Activated T-cell treated with anti-CD3 and anti-CD28 coated beads, Interleukin-2, amount 50 U/mL, for 72 hours (primary cell): Measurements from ENCODE around the gene TMEM178B. TPM values are rescaled to one million over a fixed set of nuclear protein-coding genes. Genes with fewer than 3 reads are reported as not detected.
"Not testable (repeated sequence)": the region's sequence is repeated elsewhere in the genome, so short reads cannot be mapped to it uniquely, and the experiment has no call there.

Source experiments
- ATAC-seq, 2 donors: fragments of 150-1000 bp; cut with Tn5 transposase; replicated peaks in 1 of 2; 2 replicates each; pipeline ENCODE4 v1.10.0; 2021; ENCODE audit warnings: moderate library complexity in 2 of 2, mild to moderate bottlenecking in 1 of 2
- DNase-seq, 2 donors: peaks; one replicate each; pipeline ENCODE4 v3.0.0; 2021 to 2022; ENCODE audit warnings: mixed read lengths in 1 of 2
- H3K27ac Mint-ChIP-seq: one replicate; pipeline ENCODE4 v1.8.0; 2022; ENCODE audit warnings: mild to moderate bottlenecking, moderate library complexity, mixed read lengths
- H3K27me3 Mint-ChIP-seq: one replicate; pipeline ENCODE4 v1.8.0; 2022; ENCODE audit warnings: low read depth, mixed read lengths
- H3K36me3 Mint-ChIP-seq, 2 donors: one replicate each; pipeline ENCODE4 v1.8.0; 2022; ENCODE audit warnings: mixed read lengths in 2 of 2, mild to moderate bottlenecking in 1 of 2; ENCODE audit not compliant: insufficient read depth in 2 of 2
- H3K4me1 Mint-ChIP-seq: one replicate; pipeline ENCODE4 v1.8.0; 2022; ENCODE audit warnings: low read depth, mixed read lengths
- H3K4me3 Mint-ChIP-seq, 2 donors: one replicate each; pipeline ENCODE4 v1.8.0; 2022; ENCODE audit warnings: mild to moderate bottlenecking in 2 of 2, mixed read lengths in 2 of 2, moderate library complexity in 2 of 2
- H3K9me3 Mint-ChIP-seq, 2 donors: one replicate each; pipeline ENCODE4 v1.8.0; 2022; ENCODE audit warnings: mixed read lengths in 2 of 2
- total RNA-seq, 2 donors: library from RNA; stranded (reverse); gene quantifications; one replicate each; pipeline ENCODE4 v1.2.3, GENCODE V29; 2022

TMEM178B gene
- total RNA-seq, 2 donors from 2014 or later, result 1.0 to 1.4 TPM

DNA sequence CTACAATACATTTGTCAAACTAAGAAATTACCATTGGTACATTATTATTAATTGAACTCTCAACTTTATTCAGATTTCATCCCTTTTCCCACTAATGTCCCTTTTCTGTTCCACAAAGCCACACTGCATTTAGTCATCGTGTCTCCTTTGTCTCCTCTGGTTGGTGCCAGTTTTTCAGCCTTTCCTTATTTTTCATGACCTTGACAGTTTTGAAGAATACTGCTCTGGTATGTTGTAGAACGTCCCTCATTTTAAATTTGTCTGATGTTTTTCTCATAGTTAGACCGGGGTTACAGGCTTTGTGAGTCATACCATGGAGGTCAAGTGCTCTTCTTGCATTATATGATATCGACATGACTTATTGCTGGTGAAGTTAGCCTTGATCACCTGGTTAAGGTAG, 304.0 kb downstream of the TMEM178B start:
- Mint-ChIP-seq H3K36me3 (no peaks in the 10 kb centered on the region), H3K27ac (no peak overlapping the region), H3K9me3 (no peaks in the 10 kb centered on the region), H3K4me3 (no peak overlapping the region), H3K4me1 (no peaks in the 10 kb centered on the region), H3K27me3 (peaks cover 10% of the 10 kb centered on the region)
- DNase-seq, result no peak
- ATAC-seq, result no peak

DNA sequence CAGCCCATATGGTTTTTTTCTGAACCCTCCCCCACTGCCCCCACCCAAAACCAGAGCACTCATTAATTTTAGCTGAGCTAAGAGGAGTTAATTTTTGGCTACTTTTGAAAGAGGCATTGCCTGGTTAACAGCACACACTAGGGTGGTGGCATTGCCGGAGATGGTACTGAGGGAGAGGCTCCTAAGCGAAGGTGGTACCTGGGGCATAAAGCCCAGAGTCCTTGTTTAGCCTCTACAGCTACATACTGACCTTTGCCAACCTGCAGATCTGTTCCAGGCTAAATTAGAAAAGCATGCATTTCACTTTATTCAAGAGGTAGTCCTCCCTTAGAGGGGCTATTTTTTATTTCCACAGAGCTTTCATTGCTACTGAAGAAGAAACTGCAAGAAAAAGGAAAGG, 304.5 kb downstream of the TMEM178B start:
- Mint-ChIP-seq H3K27me3 (peaks cover 10% of the 10 kb centered on the region), H3K4me3 (no peak overlapping the region), H3K27ac (no peak overlapping the region), H3K4me1 (no peaks in the 10 kb centered on the region), H3K9me3 (no peaks in the 10 kb centered on the region), H3K36me3 (no peaks in the 10 kb centered on the region)
- no peak for ATAC-seq
- DNase-seq, result no peak

DNA sequence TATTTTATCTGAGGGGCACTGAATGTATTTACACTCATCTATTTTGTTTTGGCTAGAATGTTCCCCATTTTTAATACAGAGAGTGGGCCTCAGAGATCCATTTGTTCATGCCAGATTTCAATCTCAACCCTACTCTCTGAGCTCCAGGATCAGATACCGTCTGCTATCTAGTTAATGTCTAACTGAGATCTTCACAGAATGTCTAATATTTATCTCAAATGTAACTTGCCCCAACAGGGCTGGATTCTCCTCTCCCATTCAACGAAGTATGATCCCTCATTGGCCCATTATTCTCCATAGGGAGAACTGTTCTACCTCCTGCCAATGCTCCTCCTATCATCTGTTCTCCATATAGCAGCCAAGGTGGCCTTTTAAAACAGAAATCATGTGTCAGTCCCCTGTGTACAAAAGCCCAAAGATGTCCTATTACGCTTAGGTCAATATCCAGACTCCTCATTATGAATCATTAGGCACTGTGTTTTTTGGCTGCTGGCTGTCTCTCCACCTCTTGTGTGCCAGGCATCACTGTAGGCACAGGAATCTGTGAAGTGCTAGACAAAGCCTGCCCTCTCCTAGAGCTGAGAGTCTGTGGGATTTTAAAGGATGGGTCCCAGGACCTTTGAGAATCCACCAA, 308.0 kb downstream of the TMEM178B start:
- no peak for DNase-seq
- ATAC-seq, result no peak
- Mint-ChIP-seq H3K36me3 (no peaks in the 10 kb centered on the region), H3K27me3 (peaks cover 15% of the 10 kb centered on the region), H3K27ac (no peak overlapping the region), H3K4me3 (no peak overlapping the region), H3K9me3 (peaks cover 0 to 2% of the 10 kb centered on the region in 2 donors), H3K4me1 (no peaks in the 10 kb centered on the region)

DNA sequence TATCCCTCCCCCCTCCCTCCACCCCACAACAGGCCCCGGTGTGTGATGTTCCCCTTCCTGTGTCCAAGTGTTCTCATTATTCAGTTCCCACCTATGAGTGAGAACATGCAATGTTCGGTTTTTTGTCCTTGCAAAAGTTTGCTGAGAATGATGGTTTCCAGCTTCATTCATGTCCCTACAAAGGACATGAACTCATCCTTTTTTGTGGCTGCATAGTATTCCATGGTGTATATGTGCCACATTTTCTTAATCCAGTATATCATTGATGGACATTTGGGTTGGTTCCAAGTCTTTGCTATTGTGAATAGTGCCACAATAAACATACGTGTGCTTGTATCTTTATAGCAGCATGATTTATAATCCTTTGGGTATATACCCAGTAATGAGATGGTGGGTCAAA, 309.5 kb downstream of the TMEM178B start:
- not testable (repeated sequence) for ATAC-seq, H3K4me1 Mint-ChIP-seq, DNase-seq, H3K9me3 Mint-ChIP-seq, H3K27ac Mint-ChIP-seq, H3K4me3 Mint-ChIP-seq, H3K36me3 Mint-ChIP-seq
- peaks cover 29% of the 10 kb centered on the region for H3K27me3 Mint-ChIP-seq

DNA sequence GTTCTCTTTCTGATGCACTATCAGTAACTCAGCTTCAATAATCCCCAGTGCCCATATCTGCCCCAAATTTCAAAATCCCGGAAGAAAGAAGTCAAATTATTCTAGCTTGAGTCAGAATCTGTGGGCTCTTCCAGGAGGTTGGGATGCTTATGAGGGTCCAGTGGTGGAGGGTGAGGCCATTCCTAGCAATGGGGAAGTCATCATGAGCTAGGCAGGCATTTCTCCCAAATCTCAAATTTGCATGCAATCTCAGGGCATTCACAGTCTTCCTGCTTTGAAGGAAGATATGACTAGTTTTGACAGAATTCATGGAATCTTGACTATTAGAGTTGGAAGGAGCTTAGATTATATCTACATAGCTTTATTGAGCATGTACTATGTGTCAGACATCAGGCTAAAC, 313.0 kb downstream of the TMEM178B start:
- ATAC-seq (no peak), DNase-seq (no peak)
- Mint-ChIP-seq H3K27me3 (peaks cover 31% of the 10 kb centered on the region), H3K4me1 (no peaks in the 10 kb centered on the region), H3K9me3 (peaks cover 0 to 2% of the 10 kb centered on the region in 2 donors), H3K4me3 (no peak overlapping the region), H3K36me3 (no peaks in the 10 kb centered on the region), H3K27ac (no peak overlapping the region)

DNA sequence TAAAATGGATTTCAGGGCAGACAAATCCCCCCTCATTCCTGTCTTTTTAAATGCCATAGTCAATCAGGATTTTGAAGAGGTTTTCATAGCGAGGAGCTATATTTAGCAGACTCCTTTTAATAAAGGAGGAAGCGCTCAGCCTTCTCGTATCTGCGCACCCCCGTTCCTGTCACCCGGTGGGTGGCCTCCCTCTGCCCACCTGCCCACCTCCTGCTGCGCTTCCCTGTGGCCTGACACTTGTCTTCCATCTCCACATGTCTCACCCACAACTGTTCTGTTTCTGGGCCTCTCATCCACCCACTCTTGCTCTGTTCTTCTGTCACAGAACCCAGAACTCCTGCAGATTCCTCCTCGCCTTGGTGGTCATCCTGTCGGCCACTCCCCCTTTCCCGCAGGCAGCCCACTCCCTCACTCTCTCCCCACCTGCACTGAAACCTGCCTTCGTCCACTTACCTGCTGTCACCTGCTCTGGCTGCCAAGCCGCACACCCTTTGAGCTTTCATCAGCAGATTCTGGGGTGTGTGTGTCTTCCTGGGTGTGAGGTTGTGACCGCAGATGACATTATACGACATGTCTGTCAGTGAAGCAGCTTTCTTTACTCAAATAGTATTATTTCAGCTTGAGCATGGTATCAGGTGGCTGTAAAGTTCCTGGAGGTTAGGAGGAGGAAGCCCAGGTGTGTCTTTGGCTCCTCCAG, 313.8 kb downstream of the TMEM178B start:
- no peak overlapping the region for H3K27ac Mint-ChIP-seq
- no peak for DNase-seq
- peaks cover 31% of the 10 kb centered on the region for H3K27me3 Mint-ChIP-seq
- H3K4me1 Mint-ChIP-seq, result no peaks in the 10 kb centered on the region
- peaks cover 0 to 2% of the 10 kb centered on the region in 2 donors for H3K36me3 Mint-ChIP-seq
- ATAC-seq, result no peak
- peaks cover 0 to 2% of the 10 kb centered on the region in 2 donors for H3K9me3 Mint-ChIP-seq
- H3K4me3 Mint-ChIP-seq, result no peak overlapping the region

DNA sequence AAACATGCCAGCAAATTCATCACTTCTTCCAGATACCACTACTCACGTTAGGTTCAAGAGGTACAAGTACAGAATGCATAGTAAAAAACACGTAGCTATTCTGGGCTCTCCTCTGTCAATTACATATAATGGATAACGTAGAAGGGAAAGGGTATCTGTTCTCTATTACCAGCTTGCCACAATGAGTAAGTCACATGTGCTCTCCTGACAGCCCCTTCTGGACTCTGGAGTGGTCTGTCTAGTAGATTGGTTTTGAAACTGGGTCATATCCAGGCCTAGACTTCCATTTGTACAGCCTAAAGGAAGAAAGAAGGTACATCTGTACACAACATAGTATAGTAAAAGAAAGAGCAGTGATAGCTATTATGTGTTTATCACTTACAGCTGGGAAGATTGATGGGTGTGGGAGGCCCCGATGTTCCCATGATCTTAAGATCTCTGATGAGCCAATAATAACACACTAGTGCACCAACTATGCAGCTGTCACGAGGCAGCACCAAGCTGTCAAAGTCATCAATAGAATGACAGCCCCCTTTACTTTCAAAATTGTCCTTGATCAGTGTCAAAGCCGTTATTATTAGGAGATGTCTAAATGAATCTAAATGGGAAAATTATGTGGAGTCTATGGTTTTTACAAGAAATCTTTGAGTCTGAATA, 315.4 kb downstream of the TMEM178B start:
- Mint-ChIP-seq H3K4me3 (no peak overlapping the region), H3K27me3 (peaks cover 31% of the 10 kb centered on the region), H3K27ac (no peak overlapping the region)

DNA sequence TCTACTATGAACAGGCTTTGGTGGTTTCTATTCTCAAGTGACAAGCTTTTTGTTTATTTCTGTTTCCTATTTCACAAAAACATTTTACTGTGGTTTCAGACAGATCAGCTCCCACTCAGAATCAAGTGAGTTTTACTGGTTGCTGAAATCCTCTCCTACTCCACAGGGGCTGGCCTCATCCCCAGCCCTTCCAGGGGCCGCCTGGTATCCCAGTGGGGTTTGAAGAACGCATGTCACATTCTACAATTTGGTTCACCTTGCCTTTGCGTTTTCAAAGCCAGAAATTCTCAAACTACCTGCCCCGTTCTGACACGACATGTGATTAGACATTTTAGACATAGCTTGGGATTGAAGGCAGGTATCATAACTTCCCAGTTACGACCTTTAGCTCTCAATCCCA, 316.5 kb downstream of the TMEM178B start:
- peaks cover 0 to 2% of the 10 kb centered on the region in 2 donors for H3K36me3 Mint-ChIP-seq
- H3K27ac Mint-ChIP-seq, result no peak overlapping the region
- ATAC-seq, result no peak
- peaks cover 0 to 2% of the 10 kb centered on the region in 2 donors for H3K9me3 Mint-ChIP-seq
- H3K4me3 Mint-ChIP-seq, result no peak overlapping the region
- peaks cover 31% of the 10 kb centered on the region for H3K27me3 Mint-ChIP-seq
- no peaks in the 10 kb centered on the region for H3K4me1 Mint-ChIP-seq
- DNase-seq, result no peak

More for the DNA sequence above, 315.4 kb downstream of the TMEM178B start:
- H3K4me1 Mint-ChIP-seq, result no peaks in the 10 kb centered on the region
- H3K9me3 Mint-ChIP-seq, result peaks cover 2% of the 10 kb centered on the region in 2 donors
- H3K36me3 Mint-ChIP-seq, result peaks cover 0 to 2% of the 10 kb centered on the region in 2 donors
- no peak for DNase-seq
- no peak for ATAC-seq

DNA sequence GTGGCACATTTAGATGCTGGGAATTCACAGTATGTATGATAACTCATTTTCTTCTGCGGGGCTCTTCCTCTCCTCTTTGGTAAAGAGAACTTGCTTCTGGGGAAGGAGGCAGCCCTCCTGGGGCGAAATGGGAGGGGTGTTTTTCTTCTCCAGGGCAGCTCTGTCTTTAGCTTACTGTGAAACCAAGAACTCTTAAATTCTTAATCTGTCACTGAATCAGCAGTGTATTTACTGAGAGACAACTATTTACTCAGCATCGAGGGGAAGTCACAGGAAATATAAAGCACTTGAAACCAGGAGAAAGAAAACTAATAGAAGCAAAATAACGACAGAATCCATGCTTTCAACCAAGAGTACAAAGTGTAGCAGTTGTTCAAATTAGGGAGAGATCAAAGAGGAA, 319.2 kb downstream of the TMEM178B start:
- H3K4me3 Mint-ChIP-seq, result no peak overlapping the region
- H3K27ac Mint-ChIP-seq, result no peak overlapping the region
- no peaks in the 10 kb centered on the region for H3K4me1 Mint-ChIP-seq
- peaks cover 0 to 2% of the 10 kb centered on the region in 2 donors for H3K36me3 Mint-ChIP-seq
- DNase-seq (no peak), ATAC-seq (no peak)
- peaks cover 5% of the 10 kb centered on the region for H3K27me3 Mint-ChIP-seq
- peaks cover 0 to 2% of the 10 kb centered on the region in 2 donors for H3K9me3 Mint-ChIP-seq

DNA sequence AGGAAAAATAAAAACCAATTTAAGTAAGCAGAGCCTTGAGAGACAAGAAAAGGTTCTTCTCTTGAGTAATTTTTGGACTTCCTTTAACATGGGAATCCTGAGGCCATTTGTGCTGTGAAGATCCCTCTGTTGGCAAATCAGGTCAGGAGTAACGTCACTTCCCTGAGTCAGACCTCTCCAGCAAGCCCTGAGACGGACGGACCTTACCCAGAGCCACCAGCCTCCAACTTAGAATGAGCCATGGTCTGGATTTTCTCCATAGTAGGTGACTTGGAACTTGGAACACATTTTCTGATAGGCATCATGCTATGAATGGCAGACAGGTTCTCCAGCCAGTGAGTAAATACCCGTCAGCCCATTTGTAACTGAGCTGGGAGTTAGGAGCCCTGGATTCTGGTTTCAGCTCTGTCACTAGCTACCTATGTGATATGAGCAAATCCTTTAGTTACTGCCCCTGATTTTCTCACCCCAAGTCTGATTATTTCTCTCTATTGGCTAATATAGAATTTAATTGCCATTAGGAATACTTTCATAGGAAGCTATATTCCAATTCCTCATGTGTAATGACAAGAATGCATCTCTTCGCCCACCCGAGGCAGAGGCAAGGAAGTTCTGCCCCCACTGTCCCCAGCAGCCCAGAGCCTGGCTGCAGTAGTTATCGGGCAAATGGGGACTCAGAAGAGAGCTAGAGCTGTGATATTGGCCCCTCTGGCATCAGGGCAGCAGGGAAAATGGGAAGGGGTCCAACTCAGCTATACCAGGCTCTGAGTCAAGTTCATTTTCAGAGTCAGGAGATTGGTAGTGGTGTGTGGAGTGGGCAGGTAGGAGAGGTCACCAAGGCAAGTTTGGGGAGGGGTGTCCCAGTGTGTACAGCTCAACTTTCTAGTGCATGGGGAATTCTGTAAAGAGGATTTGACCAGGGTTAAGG, 323.6 kb downstream of the TMEM178B start:
- H3K27ac Mint-ChIP-seq, result no peak overlapping the region
- no peaks in the 10 kb centered on the region for H3K36me3 Mint-ChIP-seq
- peaks cover 0 to 2% of the 10 kb centered on the region in 2 donors for H3K9me3 Mint-ChIP-seq
- DNase-seq (no peak), ATAC-seq (no peak)
- H3K27me3 Mint-ChIP-seq, result peaks cover 9% of the 10 kb centered on the region
- no peak overlapping the region for H3K4me3 Mint-ChIP-seq
- H3K4me1 Mint-ChIP-seq, result no peaks in the 10 kb centered on the region

DNA sequence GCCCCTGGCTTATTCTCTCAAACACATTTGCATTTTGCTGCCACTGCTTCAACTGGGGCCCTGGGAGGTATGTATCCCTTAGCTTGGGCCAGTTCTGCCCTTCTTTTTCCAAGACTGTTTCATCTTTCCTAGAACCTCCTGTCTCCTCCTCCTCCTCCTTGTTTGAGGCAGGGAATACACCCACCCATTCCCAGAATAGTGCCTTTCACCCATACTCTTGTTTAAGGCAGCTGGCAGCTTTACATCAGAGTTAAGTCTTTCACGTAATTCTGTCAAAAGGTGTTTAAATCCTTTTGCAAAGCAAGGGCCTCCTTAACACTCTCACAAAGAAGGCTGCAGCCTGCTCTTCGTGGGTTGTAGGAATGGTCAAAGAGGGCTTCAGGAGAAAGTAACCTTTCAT, 326.5 kb downstream of the TMEM178B start:
- no peak for ATAC-seq
- no peak overlapping the region for H3K4me3 Mint-ChIP-seq

DNA sequence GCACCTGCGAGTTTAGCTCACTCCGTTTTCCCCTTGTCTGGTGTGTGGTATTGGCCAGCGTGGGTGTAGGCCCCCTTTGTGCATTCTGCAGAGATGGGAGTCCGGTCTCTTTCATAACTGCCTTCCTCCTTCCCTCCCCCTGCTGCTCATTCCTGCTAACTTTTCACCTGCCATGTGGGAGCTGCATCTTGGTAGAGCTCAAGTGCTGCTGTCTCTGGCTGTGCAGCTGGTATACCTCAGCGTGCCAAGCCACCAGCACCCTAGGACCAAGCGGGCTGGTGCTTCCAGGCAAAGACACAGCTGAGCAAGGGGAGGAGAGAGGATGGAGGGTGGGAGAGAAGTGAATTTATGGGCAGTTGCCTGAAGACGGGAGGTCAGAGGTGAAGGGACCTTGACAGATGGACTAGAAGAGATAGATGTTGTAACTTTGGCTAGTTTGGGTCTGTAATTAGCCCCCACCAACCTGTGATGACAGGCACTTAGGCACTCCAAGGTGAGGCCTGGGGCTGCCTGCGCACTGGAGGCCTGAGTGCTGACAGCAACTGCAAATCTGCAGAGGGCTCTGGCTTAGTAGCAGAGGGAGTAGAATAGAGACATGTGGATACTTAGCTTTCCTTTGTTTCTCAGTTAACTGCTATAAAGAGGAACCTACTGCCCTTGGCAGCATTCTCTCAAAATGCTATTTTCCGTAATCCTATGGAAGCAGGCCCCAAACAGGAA, 328.6 kb downstream of the TMEM178B start:
- no peak overlapping the region for H3K27ac Mint-ChIP-seq
- DNase-seq, result no peak
- peaks cover 16% of the 10 kb centered on the region for H3K27me3 Mint-ChIP-seq
- H3K36me3 Mint-ChIP-seq, result no peaks in the 10 kb centered on the region
- no peak for ATAC-seq
- no peaks in the 10 kb centered on the region for H3K4me1 Mint-ChIP-seq
- no peaks in the 10 kb centered on the region for H3K9me3 Mint-ChIP-seq
- no peak overlapping the region for H3K4me3 Mint-ChIP-seq

More for the DNA sequence above, 326.5 kb downstream of the TMEM178B start:
- Mint-ChIP-seq H3K27ac (no peak overlapping the region), H3K9me3 (no peaks in the 10 kb centered on the region), H3K27me3 (peaks cover 9% of the 10 kb centered on the region), H3K4me1 (no peaks in the 10 kb centered on the region), H3K36me3 (no peaks in the 10 kb centered on the region)
- DNase-seq, result no peak
